Activated naive CD4-positive, alpha-beta T cell treated with anti-CD3 and anti-CD28 coated beads for 36 hours (primary cell): ENCODE measurements around the gene KLHDC3. TPM values are rescaled to one million over a fixed set of nuclear protein-coding genes. Genes with fewer than 3 reads are reported as not detected.

Experiments
- CTCF ChIA-PET: fragments of 350-600 bp; sonication (Branson Sonifier 250); formaldehyde crosslinking; loops from one replicate; lab custom pipeline; 2021; ENCODE audit warnings: antibody characterized with exemption; lab: Charles Lee
- DNase-seq: peaks from one replicate; pipeline ENCODE4 v3.0.0-alpha.2; 2020
- H3K27ac Mint-ChIP-seq: one replicate; pipeline ENCODE4 v1.8.0; 2021; ENCODE audit warnings: mild to moderate bottlenecking, mixed read lengths
- H3K27me3 Mint-ChIP-seq: one replicate; pipeline ENCODE4 v1.8.0; 2021; ENCODE audit warnings: low read depth, mixed read lengths
- H3K36me3 Mint-ChIP-seq: one replicate; pipeline ENCODE4 v1.8.0; 2021; ENCODE audit warnings: low read depth, mixed read lengths
- H3K4me1 Mint-ChIP-seq: one replicate; pipeline ENCODE4 v1.8.0; 2021; ENCODE audit warnings: low read depth, mixed read lengths
- H3K4me3 Mint-ChIP-seq: one replicate; pipeline ENCODE4 v1.8.0; 2021; ENCODE audit warnings: mild to moderate bottlenecking, moderate library complexity, mixed read lengths
- H3K9me3 Mint-ChIP-seq: one replicate; pipeline ENCODE4 v1.8.0; 2021; ENCODE audit warnings: mixed read lengths
- intact Hi-C: fragments of 100-400 bp; cut with micrococcal nuclease; formaldehyde crosslinking; loops from one replicate; pipeline ENCODE4 v1.15.1; 2023
- total RNA-seq, 2 experiments: library from RNA; stranded (reverse); gene quantifications; one replicate each; pipeline ENCODE4 v1.2.3, GENCODE V29; 2021

KLHDC3 gene
- total RNA-seq, result 10 to 100 TPM; 58.6 to 58.9 TPM

GRCh38 chr6:43013843-43014433 lies at the start of gene KLHDC3, which contains the start of gene MEA1:
Gene KLHDC3, plus strand, starts transcription at chr6:43014249. Its CDS starts 2,944 bp downstream, at chr6:43017193.
Gene MEA1, minus strand, starts transcription at chr6:43013946. Its CDS starts 133 bp downstream, at chr6:43013813.
- H3K36me3 Mint-ChIP-seq, result peaks cover 16% of the 10 kb centered on the region

GRCh38 chr6:42966571-42966970 lies 47.5 kb upstream of the KLHDC3 start:
- no peak overlapping the region for H3K27ac Mint-ChIP-seq
- H3K4me1 Mint-ChIP-seq, result peaks cover 15% of the 10 kb centered on the region
- H3K9me3 Mint-ChIP-seq, result no peaks in the 10 kb centered on the region
- CTCF ChIA-PET, result no interaction called here
- DNase-seq, result no peak
- peaks cover 17% of the 10 kb centered on the region for H3K36me3 Mint-ChIP-seq
- intact Hi-C loops, result no loop called here
- no peak overlapping the region for H3K4me3 Mint-ChIP-seq
- no peaks in the 10 kb centered on the region for H3K27me3 Mint-ChIP-seq

More at GRCh38 chr6:43013843-43014433, at the start of gene KLHDC3, which contains the start of gene MEA1:
- peak; percentile 100 for DNase-seq
- intact Hi-C loops, result loop anchor here (1.0 to 2.0 kb wide), 10 partner anchors 7 to 451 kb away; partner anchors contain the start of genes CNPY3, CUL7, KLC4 and MRPL2
- no peaks in the 10 kb centered on the region for H3K9me3 Mint-ChIP-seq
- H3K4me3 Mint-ChIP-seq, result peak within 1 kb of the TSS; percentile 95
- no peaks in the 10 kb centered on the region for H3K27me3 Mint-ChIP-seq
- CTCF ChIA-PET, result interaction anchor here (0.9 to 1.5 kb wide), 3 partner anchors 40 to 130 kb away, joined by 3 to 4 read pairs (median 3); partner anchors contain the start of gene CUL7
- peaks cover 53% of the 10 kb centered on the region for H3K4me1 Mint-ChIP-seq
- peak within 1 kb of the TSS; percentile 88 for H3K27ac Mint-ChIP-seq

- CTCF ChIA-PET, result no interaction called here
- Mint-ChIP-seq H3K27ac (no peak overlapping the region), H3K36me3 (peaks cover 17% of the 10 kb centered on the region), H3K4me3 (no peak overlapping the region), H3K9me3 (no peaks in the 10 kb centered on the region), H3K27me3 (no peaks in the 10 kb centered on the region), H3K4me1 (peaks cover 13% of the 10 kb centered on the region)
- no peak for DNase-seq
- intact Hi-C loops, result no loop called here
These were observed 46.8 kb upstream of the KLHDC3 start for GRCh38 chr6:42967228-42967627.

GRCh38 chr6:42968126-42968701 lies 45.8 kb upstream of the KLHDC3 start:
- CTCF ChIA-PET, result no interaction called here

GRCh38 chr6:42968783-42969182 lies 45.3 kb upstream of the KLHDC3 start:
- Mint-ChIP-seq H3K9me3 (no peaks in the 10 kb centered on the region), H3K27me3 (no peaks in the 10 kb centered on the region), H3K4me1 (peaks cover 14% of the 10 kb centered on the region), H3K36me3 (peaks cover 17% of the 10 kb centered on the region), H3K27ac (no peak overlapping the region), H3K4me3 (no peak overlapping the region)
- CTCF ChIA-PET, result no interaction called here
- intact Hi-C loops, result no loop called here
- DNase-seq, result no peak

More at GRCh38 chr6:42968126-42968701, 45.8 kb upstream of the KLHDC3 start:
- Mint-ChIP-seq H3K4me1 (peaks cover 12% of the 10 kb centered on the region), H3K27me3 (no peaks in the 10 kb centered on the region), H3K9me3 (no peaks in the 10 kb centered on the region), H3K36me3 (peaks cover 14% of the 10 kb centered on the region), H3K4me3 (no peak overlapping the region), H3K27ac (no peak overlapping the region)
- DNase-seq, result no peak
- intact Hi-C loops, result no loop called here

GRCh38 chr6:42969431-42969830 lies 44.6 kb upstream of the KLHDC3 start:
- H3K27me3 Mint-ChIP-seq, result no peaks in the 10 kb centered on the region
- CTCF ChIA-PET, result interaction anchor here (0.6 kb wide), 1 partner anchor 135 kb away, joined by 3 read pairs; no protein-coding TSS in a partner anchor
- intact Hi-C loops, result no loop called here
- peaks cover 17% of the 10 kb centered on the region for H3K4me1 Mint-ChIP-seq
- no peak overlapping the region for H3K4me3 Mint-ChIP-seq
- peaks cover 21% of the 10 kb centered on the region for H3K36me3 Mint-ChIP-seq
- no peak for DNase-seq
- H3K27ac Mint-ChIP-seq, result no peak overlapping the region
- H3K9me3 Mint-ChIP-seq, result no peaks in the 10 kb centered on the region

GRCh38 chr6:42969934-42970333 lies 44.1 kb upstream of the KLHDC3 start:
- DNase-seq, result no peak
- Mint-ChIP-seq H3K4me3 (no peak overlapping the region), H3K9me3 (no peaks in the 10 kb centered on the region), H3K27me3 (no peaks in the 10 kb centered on the region), H3K36me3 (peaks cover 19% of the 10 kb centered on the region), H3K27ac (no peak overlapping the region), H3K4me1 (peaks cover 21% of the 10 kb centered on the region)
- CTCF ChIA-PET, result interaction anchor here (0.6 kb wide), 1 partner anchor 135 kb away, joined by 3 read pairs; no protein-coding TSS in a partner anchor
- intact Hi-C loops, result no loop called here

GRCh38 chr6:42970871-42971612 lies 43.0 kb upstream of the KLHDC3 start:
- Mint-ChIP-seq H3K4me3 (no peak overlapping the region), H3K36me3 (peaks cover 14% of the 10 kb centered on the region), H3K9me3 (no peaks in the 10 kb centered on the region), H3K27me3 (no peaks in the 10 kb centered on the region), H3K4me1 (peaks cover 29% of the 10 kb centered on the region), H3K27ac (peak overlapping the region; percentile 53)
- intact Hi-C loops, result no loop called here
- CTCF ChIA-PET, result interaction anchor here (1.1 to 1.2 kb wide), 2 partner anchors 39 to 173 kb away, joined by 4 to 5 read pairs; no protein-coding TSS in a partner anchor
- peak; percentile 44 for DNase-seq

GRCh38 chr6:42971746-42972327 lies 42.2 kb upstream of the KLHDC3 start:
- H3K4me1 Mint-ChIP-seq, result peaks cover 36% of the 10 kb centered on the region
- H3K27ac Mint-ChIP-seq, result no peak overlapping the region
- intact Hi-C loops, result no loop called here
- DNase-seq, result no peak
- H3K27me3 Mint-ChIP-seq, result no peaks in the 10 kb centered on the region
- H3K4me3 Mint-ChIP-seq, result no peak overlapping the region
- no peaks in the 10 kb centered on the region for H3K9me3 Mint-ChIP-seq
- CTCF ChIA-PET, result interaction anchor here (0.6 to 1.2 kb wide), 2 partner anchors 39 to 441 kb away, joined by 3 to 4 read pairs; no protein-coding TSS in a partner anchor
- H3K36me3 Mint-ChIP-seq, result peaks cover 20% of the 10 kb centered on the region

- H3K27me3 Mint-ChIP-seq, result no peaks in the 10 kb centered on the region
- intact Hi-C loops, result no loop called here
- peaks cover 27% of the 10 kb centered on the region for H3K36me3 Mint-ChIP-seq
- H3K4me3 Mint-ChIP-seq, result no peak overlapping the region
- no peaks in the 10 kb centered on the region for H3K9me3 Mint-ChIP-seq
- DNase-seq, result no peak
- H3K4me1 Mint-ChIP-seq, result peaks cover 47% of the 10 kb centered on the region
- no peak overlapping the region for H3K27ac Mint-ChIP-seq
- CTCF ChIA-PET, result interaction anchor here (0.9 kb wide), 2 partner anchors 81 to 170 kb away, joined by 3 read pairs; no protein-coding TSS in a partner anchor
These were observed 40.1 kb upstream of the KLHDC3 start for GRCh38 chr6:42973926-42974325.

- Mint-ChIP-seq H3K27me3 (no peaks in the 10 kb centered on the region), H3K36me3 (peaks cover 27% of the 10 kb centered on the region), H3K4me3 (no peak overlapping the region), H3K27ac (peak overlapping the region; percentile 71), H3K4me1 (peaks cover 54% of the 10 kb centered on the region), H3K9me3 (no peaks in the 10 kb centered on the region)
- CTCF ChIA-PET, result no interaction called here
- intact Hi-C loops, result loop anchor here (5.0 kb wide), 1 partner anchor 542 kb away; the partner anchor contains the start of genes POLR1C and YIPF3
- no peak for DNase-seq
These were observed 39.0 kb upstream of the KLHDC3 start for GRCh38 chr6:42974919-42975505.
